GM23248 (cell line): ENCODE measurements around the gene COP1.
"Not testable (repeated sequence)": the region's sequence is repeated elsewhere in the genome, so short reads cannot be mapped to it uniquely, and the experiment has no call there.

Experiments used
- EZH2 ChIP-seq: fragments of 200-600 bp; sonication (generic); IDR thresholded peaks from 2 replicates; pipeline ENCODE4 v1.6.1; 2018; ENCODE audit warnings: antibody characterized with exemption, mild to moderate bottlenecking; ENCODE audit not compliant: insufficient read depth, poor library complexity, severe bottlenecking
- EZH2phosphoT487 ChIP-seq: fragments of 200-600 bp; sonication (generic); IDR thresholded peaks from 2 replicates; pipeline ENCODE4 v1.6.1; 2018; ENCODE audit warnings: antibody characterized with exemption, moderate library complexity, mild to moderate bottlenecking, low read depth; ENCODE audit not compliant: insufficient read depth

DNA sequence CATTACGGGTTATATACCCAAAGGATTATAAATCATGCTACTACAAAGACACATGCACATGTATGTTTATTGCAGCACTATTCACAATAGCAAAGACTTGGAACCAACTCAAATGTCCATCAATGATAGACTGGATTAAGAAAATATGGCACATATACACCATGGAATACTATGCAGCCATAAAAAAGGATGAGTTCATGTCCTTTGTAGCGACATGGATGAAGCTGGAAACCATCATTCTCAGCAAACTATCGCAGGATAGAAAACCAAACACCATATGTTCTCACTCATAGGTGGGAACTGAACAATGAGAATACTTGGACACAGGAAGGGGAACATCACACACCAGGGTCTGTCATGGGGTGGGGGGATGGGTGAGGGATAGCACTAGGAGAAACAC lies 119.3 kb downstream of the COP1 start:
- TF ChIP-seq EZH2phosphoT487, EZH2: not testable (repeated sequence)
